ENCODE data around the gene E2F3. TPM values are rescaled to one million over a fixed set of nuclear protein-coding genes. Genes with fewer than 3 reads are reported as not detected.

E2F3 gene
- total and polyA plus RNA-seq, 3 experiments from 2014 or later = 13.1 to 32.3 (median 31.5) TPM

DNA sequence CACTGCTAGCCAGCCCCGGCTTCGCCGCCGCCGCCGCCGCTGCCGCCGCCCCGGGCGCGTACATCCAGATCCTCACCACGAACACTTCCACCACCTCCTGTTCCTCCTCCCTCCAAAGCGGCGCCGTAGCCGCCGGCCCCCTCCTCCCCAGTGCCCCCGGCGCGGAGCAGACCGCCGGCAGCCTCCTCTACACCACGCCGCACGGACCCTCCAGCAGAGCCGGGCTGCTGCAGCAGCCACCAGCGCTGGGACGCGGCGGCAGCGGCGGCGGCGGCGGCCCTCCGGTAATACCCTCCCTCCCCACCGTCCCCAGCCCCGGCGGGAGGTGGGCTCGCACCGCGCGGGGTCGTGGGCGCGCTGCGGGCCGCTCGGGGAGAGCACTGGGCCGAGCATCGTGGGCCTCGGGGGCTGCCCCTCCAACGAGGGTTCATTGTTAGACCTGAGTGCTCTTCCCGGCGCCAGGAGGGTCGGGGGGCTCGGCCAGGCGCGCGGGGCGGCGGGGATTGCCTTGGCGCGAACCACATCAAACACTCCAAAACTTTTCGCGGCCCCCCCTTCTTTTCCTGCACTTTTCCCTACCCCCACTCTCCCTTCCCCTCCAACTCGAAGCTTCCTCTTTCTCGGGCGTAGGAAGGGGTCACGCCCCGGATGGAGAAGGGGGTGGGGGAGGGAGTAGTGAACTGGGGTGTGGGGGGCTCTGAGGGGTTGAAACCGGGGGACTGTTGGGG is 827 bp downstream of the E2F3 start:
- Mint-ChIP-seq H3K4me1 (peaks cover 53 to 61% (median 58%) of the 10 kb centered on the region in 3 donors), H3K9me3 (no peaks in the 10 kb centered on the region), H3K27me3 (no peaks in the 10 kb centered on the region), H3K27ac (peak overlapping the region in 6 of 8 donors; percentile 23 to 96 (median 74)), H3K36me3 (peaks cover 0 to 25% (median 2%) of the 10 kb centered on the region in 3 donors), H3K4me3 (peak overlapping the region; percentile 89 to 98 (median 93))
- H3K9me3 ChIP-seq (ENCODE audit: low read length) = no peaks in the 10 kb centered on the region
- peak overlapping the region; percentile 63 for H3K27ac ChIP-seq (ENCODE audit: low read depth, low read length)
- DNase-seq = peak; percentile 20 to 70 (median 52)
- ChIA-PET POLR2A (interaction anchor here (0.6 to 3.9 kb wide), 5 partner anchors 8 to 83 kb away, joined by 3 to 38 read pairs (median 7); no protein-coding TSS in a partner anchor), CTCF (no interaction called here)
- peaks cover 3% of the 10 kb centered on the region for H3K36me3 ChIP-seq (ENCODE audit: insufficient read depth, low read length)
- no peaks in the 10 kb centered on the region for H3K27me3 ChIP-seq (ENCODE audit: insufficient read depth, low read length, poor library complexity, severe bottlenecking)
- peak overlapping the region; percentile 66 for H3K4me3 ChIP-seq (ENCODE audit: low read length)
- peaks cover 38% of the 10 kb centered on the region for H3K4me1 ChIP-seq (ENCODE audit: insufficient read depth, low read length)

DNA sequence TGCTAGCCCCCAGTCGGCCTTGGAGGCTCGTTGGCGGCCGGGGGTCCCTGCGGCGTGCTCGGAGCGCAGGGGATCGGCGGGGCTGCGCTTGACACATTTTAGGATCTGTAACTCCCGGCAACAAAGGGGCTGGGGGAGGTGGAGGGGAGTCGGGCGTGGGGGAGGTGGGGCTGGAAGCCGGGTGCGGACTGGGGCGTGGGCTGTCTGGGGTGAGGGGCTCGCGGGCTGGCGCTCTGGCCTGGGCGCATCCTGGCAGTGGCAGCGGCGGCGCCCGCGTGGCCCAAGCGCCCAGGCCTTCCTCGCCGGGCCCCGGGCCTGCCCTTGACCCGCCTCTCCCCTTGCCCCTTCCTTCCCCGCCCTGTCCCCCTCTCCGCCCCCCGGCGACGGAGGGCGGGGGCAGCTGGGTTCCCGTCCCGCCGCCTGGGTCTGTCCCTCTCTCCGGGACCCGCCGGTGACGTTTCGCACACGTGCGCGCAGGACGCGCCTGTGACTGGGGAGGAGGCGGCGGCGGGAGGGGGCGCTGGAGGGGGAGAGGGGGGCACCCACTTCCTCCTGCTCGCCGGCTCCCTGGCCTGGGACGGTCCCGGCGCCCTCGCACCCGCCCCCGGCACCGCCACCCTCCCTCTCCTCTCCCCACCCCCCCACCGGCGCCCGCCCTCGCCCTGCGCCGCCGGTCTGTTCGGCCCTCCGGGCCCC is 1.5 kb downstream of the E2F3 start:
- DNase-seq = peak; percentile 77 to 93 (median 85)

DNA sequence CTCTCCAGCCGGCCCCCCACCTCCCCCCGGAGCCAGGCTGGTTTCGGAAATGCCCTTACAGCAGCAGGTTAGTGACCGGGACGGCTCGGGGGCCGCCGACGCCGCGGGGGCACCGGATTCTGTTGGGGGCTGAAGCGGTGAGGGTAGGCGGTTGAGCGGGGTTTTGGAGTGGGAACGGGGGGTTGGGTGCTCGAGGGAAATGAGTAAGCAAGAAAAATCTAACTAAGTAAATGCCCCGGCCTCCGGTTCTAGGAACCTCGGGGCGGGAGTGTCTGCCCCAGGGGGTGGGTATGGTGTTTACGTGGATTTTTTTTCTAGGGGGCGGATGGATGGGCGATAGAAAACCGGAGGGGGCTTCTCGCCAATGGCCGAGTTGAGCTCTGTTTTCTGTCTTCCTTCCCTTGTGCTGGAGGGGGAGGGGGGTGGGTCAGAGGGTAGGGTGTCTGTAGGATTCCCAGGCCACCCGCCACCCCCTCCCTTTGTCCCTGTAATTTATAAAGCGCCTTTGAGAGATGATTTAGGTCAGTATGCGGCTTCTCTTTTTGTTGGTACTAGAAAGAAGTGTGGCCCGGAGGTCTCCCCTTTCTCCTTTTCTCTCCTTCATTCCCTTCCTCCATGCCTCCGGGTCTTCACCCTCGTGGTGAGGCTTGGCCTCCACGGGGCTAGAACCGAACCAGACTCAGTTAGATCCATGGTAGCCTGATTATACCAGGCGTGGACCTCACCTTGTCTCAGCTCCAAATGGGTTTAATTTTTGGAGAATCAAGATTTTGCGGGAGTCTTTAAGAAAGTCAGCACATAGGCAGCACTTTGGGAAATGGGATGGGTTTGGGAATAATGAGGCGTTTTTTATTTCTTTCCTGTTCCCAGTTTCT is 2.3 kb downstream of the E2F3 start:
- Histone ChIP-seq H3K4me3 (ENCODE audit: low read length) (peak overlapping the region; percentile 77), H3K27ac (ENCODE audit: low read depth, low read length) (peak overlapping the region; percentile 91), H3K4me1 (ENCODE audit: insufficient read depth, low read length) (peaks cover 51% of the 10 kb centered on the region), H3K27me3 (ENCODE audit: insufficient read depth, low read length, poor library complexity, severe bottlenecking) (no peaks in the 10 kb centered on the region), H3K9me3 (ENCODE audit: low read length) (no peaks in the 10 kb centered on the region), H3K36me3 (ENCODE audit: insufficient read depth, low read length) (peaks cover 3% of the 10 kb centered on the region)
- H3K9me3 Mint-ChIP-seq = no peaks in the 10 kb centered on the region
- CTCF ChIA-PET = interaction anchor here (0.7 to 2.9 kb wide), 26 partner anchors 10 to 133 kb away, joined by 3 to 53 read pairs (median 6); partner anchors contain the start of gene CDKAL1
- H3K27me3 Mint-ChIP-seq = no peaks in the 10 kb centered on the region
- H3K4me3 Mint-ChIP-seq = peak overlapping the region; percentile 91 to 98 (median 95)
- peaks cover 57 to 69% (median 67%) of the 10 kb centered on the region in 3 donors for H3K4me1 Mint-ChIP-seq
- H3K36me3 Mint-ChIP-seq = peaks cover 0 to 25% (median 2%) of the 10 kb centered on the region in 3 donors
- H3K27ac Mint-ChIP-seq = peak overlapping the region; percentile 87 to 98 (median 93)
- POLR2A ChIA-PET = interaction anchor here (0.6 to 3.1 kb wide), 8 partner anchors 27 to 191 kb away, joined by 3 to 38 read pairs (median 4); no protein-coding TSS in a partner anchor
- peak in 4 of 5 donors; percentile 54 to 83 (median 63) for DNase-seq

More for the DNA sequence above, 1.5 kb downstream of the E2F3 start:
- ChIA-PET CTCF (interaction anchor here (2.1 to 2.9 kb wide), 2 partner anchors 11 to 86 kb away, joined by 13 to 53 read pairs; no protein-coding TSS in a partner anchor), POLR2A (interaction anchor here (0.6 to 3.1 kb wide), 4 partner anchors 7 to 83 kb away, joined by 3 to 38 read pairs (median 14); no protein-coding TSS in a partner anchor)
- H3K27ac ChIP-seq (ENCODE audit: low read depth, low read length) = peak overlapping the region; percentile 91
- Mint-ChIP-seq H3K4me1 (peaks cover 57 to 66% (median 62%) of the 10 kb centered on the region in 3 donors), H3K4me3 (peak overlapping the region; percentile 65 to 98 (median 92)), H3K27ac (peak overlapping the region in 6 of 8 donors; percentile 29 to 92 (median 62)), H3K36me3 (peaks cover 0 to 25% (median 2%) of the 10 kb centered on the region in 3 donors), H3K9me3 (no peaks in the 10 kb centered on the region), H3K27me3 (no peaks in the 10 kb centered on the region)
- H3K36me3 ChIP-seq (ENCODE audit: insufficient read depth, low read length) = peaks cover 3% of the 10 kb centered on the region
- H3K27me3 ChIP-seq (ENCODE audit: insufficient read depth, low read length, poor library complexity, severe bottlenecking) = no peaks in the 10 kb centered on the region
- peaks cover 45% of the 10 kb centered on the region for H3K4me1 ChIP-seq (ENCODE audit: insufficient read depth, low read length)
- H3K4me3 ChIP-seq (ENCODE audit: low read length) = peak overlapping the region; percentile 77
- H3K9me3 ChIP-seq (ENCODE audit: low read length) = no peaks in the 10 kb centered on the region

- Histone ChIP-seq H3K36me3 (ENCODE audit: insufficient read depth, low read length) (peaks cover 3% of the 10 kb centered on the region), H3K9me3 (ENCODE audit: low read length) (no peaks in the 10 kb centered on the region), H3K4me1 (ENCODE audit: insufficient read depth, low read length) (peaks cover 51% of the 10 kb centered on the region), H3K27me3 (ENCODE audit: insufficient read depth, low read length, poor library complexity, severe bottlenecking) (no peaks in the 10 kb centered on the region), H3K27ac (ENCODE audit: low read depth, low read length) (peak overlapping the region; percentile 91), H3K4me3 (ENCODE audit: low read length) (peak overlapping the region; percentile 77)
- peak overlapping the region; percentile 87 to 98 (median 93) for H3K27ac Mint-ChIP-seq
- H3K36me3 Mint-ChIP-seq = peaks cover 0 to 25% (median 2%) of the 10 kb centered on the region in 3 donors
- peaks cover 58 to 69% (median 67%) of the 10 kb centered on the region in 3 donors for H3K4me1 Mint-ChIP-seq
- CTCF ChIA-PET = interaction anchor here (0.7 to 2.9 kb wide), 28 partner anchors 9 to 133 kb away, joined by 3 to 53 read pairs (median 5); partner anchors contain the start of gene CDKAL1
- POLR2A ChIA-PET = interaction anchor here (0.5 to 3.1 kb wide), 10 partner anchors 22 to 191 kb away, joined by 3 to 38 read pairs (median 4); no protein-coding TSS in a partner anchor
- H3K27me3 Mint-ChIP-seq = no peaks in the 10 kb centered on the region
- H3K9me3 Mint-ChIP-seq = no peaks in the 10 kb centered on the region
- peak; percentile 50 to 76 (median 67) for DNase-seq
- peak overlapping the region; percentile 91 to 98 (median 95) for H3K4me3 Mint-ChIP-seq
Observed at GRCh38 chr6:20404641-20405032, 3.0 kb downstream of the E2F3 start.

DNA sequence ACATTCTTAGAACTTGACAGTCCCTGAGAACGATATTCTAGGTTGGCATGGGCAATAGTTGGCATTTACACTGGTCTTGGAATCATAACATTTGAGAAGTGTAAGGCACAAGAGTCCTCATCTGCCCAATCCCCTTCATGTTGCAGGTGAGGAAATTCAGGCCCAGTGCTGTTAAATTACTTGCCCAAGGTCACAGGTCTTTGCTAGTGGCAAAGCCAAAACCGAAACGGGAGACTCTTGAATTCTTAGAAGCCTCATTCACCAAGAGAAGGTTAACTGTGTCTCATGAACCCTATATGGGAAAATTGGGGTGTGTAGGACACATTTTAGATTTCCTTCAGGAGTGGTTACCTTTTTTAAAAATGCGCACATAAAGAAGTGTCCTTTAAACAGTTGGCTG is 7.2 kb downstream of the E2F3 start:
- DNase-seq = no peak
- Mint-ChIP-seq H3K4me3 (peak overlapping the region; percentile 56 to 83 (median 73)), H3K9me3 (no peaks in the 10 kb centered on the region), H3K4me1 (peaks cover 71 to 92% (median 88%) of the 10 kb centered on the region in 3 donors), H3K27ac (peak overlapping the region; percentile 47 to 94 (median 88)), H3K36me3 (peaks cover 0 to 37% (median 2%) of the 10 kb centered on the region in 3 donors), H3K27me3 (no peaks in the 10 kb centered on the region)
- H3K36me3 ChIP-seq (ENCODE audit: insufficient read depth, low read length) = peaks cover 3% of the 10 kb centered on the region
- ChIA-PET CTCF (no interaction called here), POLR2A (no interaction called here)
- H3K4me3 ChIP-seq (ENCODE audit: low read length) = no peak overlapping the region
- H3K27me3 ChIP-seq (ENCODE audit: insufficient read depth, low read length, poor library complexity, severe bottlenecking) = no peaks in the 10 kb centered on the region
- peaks cover 57% of the 10 kb centered on the region for H3K4me1 ChIP-seq (ENCODE audit: insufficient read depth, low read length)
- H3K27ac ChIP-seq (ENCODE audit: low read depth, low read length) = peak overlapping the region; percentile 29
- no peaks in the 10 kb centered on the region for H3K9me3 ChIP-seq (ENCODE audit: low read length)

DNA sequence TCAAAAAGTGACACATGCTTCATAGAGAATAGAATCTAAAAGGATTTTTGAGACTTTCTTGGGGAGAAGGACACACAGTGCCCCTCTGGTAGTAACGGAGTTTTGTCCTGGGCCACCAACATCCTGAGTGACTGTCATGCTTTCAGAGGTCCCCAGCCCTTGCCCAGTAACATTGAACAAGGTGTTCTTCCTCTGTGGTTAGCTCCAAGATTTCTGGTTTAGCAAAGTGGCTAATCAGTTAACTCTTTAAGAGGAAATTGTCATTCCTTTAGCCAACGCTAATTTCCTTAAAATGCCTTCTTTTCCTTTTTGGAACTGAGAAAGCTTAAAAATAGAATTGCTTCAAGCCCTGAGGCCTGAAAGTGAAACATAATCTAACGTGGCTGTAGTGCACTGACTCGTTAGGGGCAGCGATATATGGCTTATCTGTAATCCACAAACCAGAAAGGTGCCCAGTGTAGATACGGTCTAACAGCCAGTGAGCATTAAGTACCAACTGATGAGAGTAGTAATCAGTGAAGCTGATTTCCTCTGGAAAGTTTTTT is 7.8 kb downstream of the E2F3 start:
- Histone ChIP-seq H3K4me3 (ENCODE audit: low read length) (peak overlapping the region; percentile 4), H3K27ac (ENCODE audit: low read depth, low read length) (no peak overlapping the region), H3K36me3 (ENCODE audit: insufficient read depth, low read length) (peaks cover 3% of the 10 kb centered on the region), H3K4me1 (ENCODE audit: insufficient read depth, low read length) (peaks cover 57% of the 10 kb centered on the region), H3K9me3 (ENCODE audit: low read length) (no peaks in the 10 kb centered on the region), H3K27me3 (ENCODE audit: insufficient read depth, low read length, poor library complexity, severe bottlenecking) (no peaks in the 10 kb centered on the region)
- peak overlapping the region; percentile 56 to 83 (median 73) for H3K4me3 Mint-ChIP-seq
- H3K27me3 Mint-ChIP-seq = no peaks in the 10 kb centered on the region
- POLR2A ChIA-PET = interaction anchor here (0.6 kb wide), 1 partner anchor 63 kb away, joined by 4 read pairs; no protein-coding TSS in a partner anchor
- DNase-seq = no peak
- peak overlapping the region; percentile 77 to 94 (median 88) for H3K27ac Mint-ChIP-seq
- H3K4me1 Mint-ChIP-seq = peaks cover 71 to 95% (median 92%) of the 10 kb centered on the region in 3 donors
- H3K36me3 Mint-ChIP-seq = peaks cover 0 to 36% (median 2%) of the 10 kb centered on the region in 3 donors
- H3K9me3 Mint-ChIP-seq = no peaks in the 10 kb centered on the region
- CTCF ChIA-PET = interaction anchor here (1.0 to 1.6 kb wide), 2 partner anchors 90 to 110 kb away, joined by 3 read pairs; no protein-coding TSS in a partner anchor

DNA sequence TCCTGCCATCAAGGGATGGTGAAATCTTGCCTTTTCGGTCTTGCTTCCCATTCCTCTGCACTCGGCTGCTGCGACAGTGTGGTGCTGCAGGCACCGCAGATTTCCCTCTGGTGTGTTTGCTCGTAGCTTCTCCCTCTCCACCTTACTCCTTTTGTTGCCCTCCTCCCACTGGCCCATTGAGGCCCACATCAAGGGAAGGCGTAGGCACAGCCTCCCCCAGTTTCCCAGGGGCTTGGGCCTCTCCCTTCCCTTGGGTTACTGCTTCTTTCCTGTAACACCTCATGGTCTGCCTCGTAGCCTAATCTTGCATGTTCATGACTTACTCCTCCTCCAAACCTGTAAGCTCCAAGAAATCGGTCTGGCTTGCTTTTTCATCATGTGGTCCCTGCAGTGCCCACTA is 9.9 kb downstream of the E2F3 start:
- H3K27me3 ChIP-seq (ENCODE audit: insufficient read depth, low read length, poor library complexity, severe bottlenecking) = no peaks in the 10 kb centered on the region
- ChIA-PET CTCF (no interaction called here), POLR2A (no interaction called here)
- H3K36me3 ChIP-seq (ENCODE audit: insufficient read depth, low read length) = peaks cover 3% of the 10 kb centered on the region
- peaks cover 78 to 99% (median 96%) of the 10 kb centered on the region in 3 donors for H3K4me1 Mint-ChIP-seq
- H3K27ac Mint-ChIP-seq = peak overlapping the region; percentile 16 to 88 (median 84)
- H3K36me3 Mint-ChIP-seq = peaks cover 0 to 30% (median 1%) of the 10 kb centered on the region in 3 donors
- H3K27ac ChIP-seq (ENCODE audit: low read depth, low read length) = no peak overlapping the region
- DNase-seq = no peak
- H3K4me3 ChIP-seq (ENCODE audit: low read length) = no peak overlapping the region
- H3K27me3 Mint-ChIP-seq = no peaks in the 10 kb centered on the region
- peak overlapping the region in 6 of 7 donors; percentile 5 to 58 (median 50) for H3K4me3 Mint-ChIP-seq
- peaks cover 69% of the 10 kb centered on the region for H3K4me1 ChIP-seq (ENCODE audit: insufficient read depth, low read length)
- no peaks in the 10 kb centered on the region for H3K9me3 ChIP-seq (ENCODE audit: low read length)
- H3K9me3 Mint-ChIP-seq = no peaks in the 10 kb centered on the region
